Fibroblast of villous mesenchyme (primary cell): Measurements from ENCODE around the gene MARK4. TPM values are rescaled to one million over a fixed set of nuclear protein-coding genes. Genes with fewer than 3 reads are reported as not detected.

Experiments
- DNase-seq: peaks from one replicate; pipeline ENCODE4 v3.0.0-alpha.2; 2010; ENCODE audit warnings: low read depth
- H3K4me3 ChIP-seq: 2 replicates; pipeline ENCODE4 v1.5.1; 2011; ENCODE audit warnings: low read depth, mild to moderate bottlenecking, low read length
- total RNA-seq: library from RNA; depleted of rRNA; stranded (reverse); fragments of >200 nt; gene quantifications from 2 replicates; pipeline ENCODE4 v1.2.3, GENCODE V29; 2012
- TF ChIP-seq, protein P1 (sequence below): IDR thresholded peaks from 2 replicates; pipeline ENCODE4 v1.5.1; 2012; ENCODE audit warnings: low read depth, mild to moderate bottlenecking, low read length; ENCODE audit not compliant: insufficient read depth

The MARK4 gene
- total RNA-seq, 1 donor = 14.2 TPM

DNA sequence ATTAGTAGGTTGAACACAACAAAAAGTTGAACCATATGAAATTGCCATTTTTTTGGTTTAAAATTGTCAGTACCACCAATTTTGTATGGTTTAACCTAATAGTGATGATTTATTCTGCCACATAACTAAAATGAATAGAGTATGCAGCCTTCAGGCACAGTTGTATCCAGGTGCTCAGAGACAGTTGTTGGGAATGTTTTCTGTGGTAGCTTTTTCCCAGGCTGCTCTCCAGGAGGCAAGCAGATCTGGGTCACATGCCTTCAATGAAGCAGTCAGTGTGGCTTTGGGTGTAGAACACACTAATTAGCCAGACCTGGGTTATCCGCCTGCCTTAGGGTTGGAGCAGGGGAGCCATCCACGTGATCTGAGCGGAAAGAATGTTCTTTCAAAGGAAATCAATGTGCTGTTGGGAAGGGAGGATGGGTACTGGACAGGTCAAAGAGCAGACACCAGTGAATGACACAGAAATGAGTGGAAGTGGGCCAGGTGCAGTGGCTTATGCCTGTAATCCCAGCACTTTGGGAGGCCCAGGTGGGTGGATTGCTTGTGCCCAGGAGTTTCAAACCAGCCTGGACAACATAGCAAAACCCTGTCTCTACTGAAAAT lies 28.6 kb downstream of the MARK4 start:
- H3K4me3 ChIP-seq = no peak overlapping the region
- no peak for DNase-seq
- TF ChIP-seq, protein P1, sequence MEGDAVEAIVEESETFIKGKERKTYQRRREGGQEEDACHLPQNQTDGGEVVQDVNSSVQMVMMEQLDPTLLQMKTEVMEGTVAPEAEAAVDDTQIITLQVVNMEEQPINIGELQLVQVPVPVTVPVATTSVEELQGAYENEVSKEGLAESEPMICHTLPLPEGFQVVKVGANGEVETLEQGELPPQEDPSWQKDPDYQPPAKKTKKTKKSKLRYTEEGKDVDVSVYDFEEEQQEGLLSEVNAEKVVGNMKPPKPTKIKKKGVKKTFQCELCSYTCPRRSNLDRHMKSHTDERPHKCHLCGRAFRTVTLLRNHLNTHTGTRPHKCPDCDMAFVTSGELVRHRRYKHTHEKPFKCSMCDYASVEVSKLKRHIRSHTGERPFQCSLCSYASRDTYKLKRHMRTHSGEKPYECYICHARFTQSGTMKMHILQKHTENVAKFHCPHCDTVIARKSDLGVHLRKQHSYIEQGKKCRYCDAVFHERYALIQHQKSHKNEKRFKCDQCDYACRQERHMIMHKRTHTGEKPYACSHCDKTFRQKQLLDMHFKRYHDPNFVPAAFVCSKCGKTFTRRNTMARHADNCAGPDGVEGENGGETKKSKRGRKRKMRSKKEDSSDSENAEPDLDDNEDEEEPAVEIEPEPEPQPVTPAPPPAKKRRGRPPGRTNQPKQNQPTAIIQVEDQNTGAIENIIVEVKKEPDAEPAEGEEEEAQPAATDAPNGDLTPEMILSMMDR = no peak

DNA sequence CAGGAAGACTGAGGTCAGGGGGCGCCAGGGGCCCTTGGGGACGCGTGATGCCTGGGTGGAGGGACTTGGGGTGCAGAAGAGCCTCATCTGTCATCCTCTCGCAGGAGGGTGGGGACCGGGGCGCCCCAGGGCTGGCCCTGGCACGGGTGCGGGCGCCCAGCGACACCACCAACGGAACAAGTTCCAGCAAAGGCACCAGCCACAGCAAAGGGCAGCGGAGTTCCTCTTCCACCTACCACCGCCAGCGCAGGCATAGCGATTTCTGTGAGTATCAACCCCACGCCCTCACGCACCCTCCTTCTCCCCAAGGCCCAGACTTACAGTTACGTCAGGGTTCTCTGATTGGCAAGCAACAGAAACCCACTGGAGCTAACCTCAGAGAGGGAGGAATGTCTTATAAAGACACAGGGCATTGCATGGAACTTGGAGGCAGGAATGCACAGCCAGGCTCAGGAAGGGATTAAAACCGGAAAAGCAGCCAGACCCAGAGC lies 29.4 kb downstream of the MARK4 start:
- TF ChIP-seq, protein P1 = no peak
- H3K4me3 ChIP-seq = no peak overlapping the region
- peak; percentile 84 for DNase-seq

DNA sequence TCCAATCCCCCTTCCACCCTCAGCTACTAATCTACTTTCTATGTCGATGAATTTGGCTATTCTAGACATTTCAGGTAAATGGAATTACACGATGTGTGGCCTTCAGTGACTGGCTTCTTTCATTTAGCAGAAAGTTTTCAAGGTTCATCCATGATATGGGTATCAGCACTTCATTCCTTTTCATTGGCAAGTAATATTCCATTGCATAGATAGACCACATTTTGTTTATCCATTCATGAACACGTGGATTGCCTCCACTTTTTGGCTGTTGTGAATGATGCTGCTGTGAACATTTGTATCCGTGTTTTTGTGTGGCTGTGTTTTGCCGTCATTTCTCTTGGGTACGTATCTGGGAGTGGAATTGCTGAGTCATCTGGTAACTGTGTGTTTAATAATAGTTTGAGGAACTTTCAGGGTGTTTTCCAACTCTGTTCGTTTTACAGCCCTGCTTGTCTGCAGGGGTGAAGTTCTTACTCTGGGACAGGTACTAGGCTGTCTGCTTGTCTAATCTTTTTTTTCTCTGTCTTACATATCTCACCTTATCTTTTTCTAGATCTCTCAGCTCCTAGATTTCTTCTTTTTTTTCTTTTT lies 32.5 kb downstream of the MARK4 start:
- TF ChIP-seq, protein P1 = no peak
- no peak for DNase-seq
- H3K4me3 ChIP-seq = no peak overlapping the region

DNA sequence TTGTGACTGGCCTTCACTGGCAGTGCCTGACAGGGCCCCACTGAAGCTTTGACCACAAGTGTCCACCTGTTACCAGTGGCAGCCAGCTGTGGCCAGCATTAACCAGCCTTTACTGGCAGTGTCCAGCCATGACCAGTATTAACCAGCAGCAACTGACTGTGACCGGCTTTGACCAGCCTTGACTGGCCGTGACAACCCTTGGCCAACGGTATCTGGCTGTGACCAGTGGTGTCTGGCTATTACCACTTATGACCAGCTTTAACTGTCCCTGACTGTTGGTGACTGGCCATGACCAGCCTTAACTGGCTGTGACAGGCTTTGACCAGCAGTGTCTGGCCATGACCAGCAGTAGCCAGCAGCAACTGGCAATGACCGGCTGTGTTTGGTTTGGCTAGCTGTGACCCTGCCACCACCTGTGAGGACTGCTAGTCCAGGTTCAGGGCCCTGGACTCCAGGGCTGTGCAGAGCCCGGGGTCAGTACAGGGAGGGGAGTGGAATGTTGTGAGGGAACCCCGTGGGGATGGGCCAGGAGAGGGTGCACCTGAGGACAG lies 39.4 kb downstream of the MARK4 start:
- TF ChIP-seq, protein P1 = no peak
- DNase-seq = no peak

DNA sequence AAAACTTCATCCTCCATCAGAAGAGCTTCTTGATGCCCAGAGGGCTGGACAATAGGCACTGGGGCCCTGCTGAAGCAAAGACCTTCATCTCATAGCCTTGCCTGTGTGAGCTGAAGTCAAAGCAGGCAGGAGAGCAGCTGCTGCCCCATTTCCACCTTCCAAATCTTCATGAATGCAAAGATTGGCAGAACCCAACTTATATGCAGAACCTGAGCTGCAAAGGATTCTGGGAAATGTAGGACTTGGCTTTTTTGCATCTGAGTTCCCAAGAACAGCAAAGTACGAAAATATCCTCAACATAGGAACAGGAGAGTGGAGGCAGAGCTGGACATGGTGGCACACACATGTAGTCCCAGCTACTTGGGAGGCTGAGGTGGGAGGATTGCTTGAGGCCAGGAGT lies 40.8 kb downstream of the MARK4 start:
- H3K4me3 ChIP-seq = no peak overlapping the region
- TF ChIP-seq, protein P1 = no peak
- no peak for DNase-seq

More for the DNA sequence above, 39.4 kb downstream of the MARK4 start:
- H3K4me3 ChIP-seq = no peak overlapping the region

DNA sequence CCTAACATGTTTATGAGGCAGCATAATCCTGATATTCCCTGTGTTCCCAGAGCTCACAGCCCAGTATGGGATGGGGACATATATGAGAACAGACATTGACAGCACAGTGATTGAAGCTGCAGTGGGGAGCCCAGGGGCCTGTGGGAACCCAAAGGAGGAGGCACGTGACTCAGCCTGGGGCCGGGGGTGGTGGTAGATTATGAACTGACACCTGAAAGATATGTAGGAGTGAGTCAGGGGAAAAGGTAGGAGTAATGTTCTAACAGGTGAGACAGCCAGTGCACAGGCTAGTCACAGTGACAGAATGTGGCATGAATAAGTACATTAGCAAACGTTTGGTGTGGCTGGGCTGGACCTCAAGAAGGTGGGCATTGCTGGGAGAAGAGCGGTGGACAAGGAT lies 42.6 kb downstream of the MARK4 start:
- no peak overlapping the region for H3K4me3 ChIP-seq
- DNase-seq = no peak
- TF ChIP-seq, protein P1 = no peak
